Retina (tissue), 1 donor: ENCODE data around the gene QKI.
A peak's percentile ranks its signal among the peaks of the same experiment; 100 is the strongest.

Experiments
- DNase-seq: peaks from one replicate; pipeline ENCODE4 v3.0.0-alpha.2; 2016

QKI gene

GRCh38 chr6:163392533-163392932, 22.0 kb upstream of the QKI start:
- DNase-seq: peak; percentile 60

GRCh38 chr6:163393923-163394322, 20.6 kb upstream of the QKI start:
- DNase-seq: no peak

- no peak for DNase-seq
Observed at GRCh38 chr6:163394659-163395058, 19.9 kb upstream of the QKI start.

- no peak for DNase-seq
Observed at GRCh38 chr6:163395122-163395830, 19.2 kb upstream of the QKI start.

DNA sequence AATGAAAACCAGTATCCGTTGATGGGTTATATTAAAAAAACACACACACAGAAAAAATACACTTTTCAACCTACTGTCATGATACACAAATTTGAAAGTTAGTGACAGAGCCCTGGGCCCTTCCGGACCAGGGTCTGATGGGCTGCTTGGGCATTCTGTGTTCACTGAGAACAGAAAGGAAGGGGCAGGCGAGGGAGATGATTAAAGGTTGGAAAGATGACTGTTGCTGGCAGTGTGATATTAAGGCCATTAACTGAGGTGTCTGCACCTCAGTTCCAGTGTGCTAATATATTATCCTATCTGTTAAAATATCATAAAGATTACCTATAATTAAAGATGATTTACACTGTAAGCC, 18.7 kb upstream of the QKI start:
- DNase-seq: no peak

DNA sequence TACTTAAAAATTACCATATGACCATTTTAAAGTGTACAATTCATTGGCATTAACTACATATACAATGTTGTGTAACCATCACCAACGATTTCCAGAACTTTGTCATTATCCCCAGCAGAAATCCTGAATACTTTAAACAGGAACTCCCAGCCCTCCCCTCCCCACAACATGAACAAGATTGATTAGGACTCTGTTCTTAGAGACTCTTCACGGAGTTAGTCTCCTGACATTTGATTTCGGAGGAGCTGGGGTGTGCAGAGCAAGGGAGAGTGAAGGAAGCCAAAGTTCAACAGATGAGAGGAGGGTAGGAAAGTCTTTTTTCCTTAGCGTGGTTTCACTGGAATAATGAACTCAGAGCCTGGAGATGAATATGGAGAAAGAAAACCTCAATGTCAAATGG, 17.2 kb upstream of the QKI start:
- no peak for DNase-seq

DNA sequence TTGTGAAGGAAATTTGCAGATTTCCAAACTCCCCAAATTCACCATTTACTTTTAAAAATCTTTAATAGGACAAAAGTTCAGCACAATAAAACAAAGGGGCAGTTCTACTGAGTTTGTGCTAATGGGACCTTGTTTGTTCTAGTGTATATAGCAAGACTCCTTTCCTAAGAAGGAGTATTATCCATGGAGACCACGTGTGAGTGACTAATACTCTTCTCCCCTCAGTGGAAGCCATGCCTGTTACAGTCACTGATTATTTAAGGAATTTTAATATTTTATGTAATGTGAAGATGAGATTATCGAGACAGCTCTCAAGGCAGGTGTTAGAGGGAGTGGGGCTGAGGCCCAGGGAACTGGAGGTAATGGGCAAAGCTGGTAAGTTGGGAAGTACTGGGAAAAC, 16.4 kb upstream of the QKI start:
- DNase-seq: no peak

- no peak for DNase-seq
Observed at GRCh38 chr6:163398815-163399214, 15.7 kb upstream of the QKI start.

DNA sequence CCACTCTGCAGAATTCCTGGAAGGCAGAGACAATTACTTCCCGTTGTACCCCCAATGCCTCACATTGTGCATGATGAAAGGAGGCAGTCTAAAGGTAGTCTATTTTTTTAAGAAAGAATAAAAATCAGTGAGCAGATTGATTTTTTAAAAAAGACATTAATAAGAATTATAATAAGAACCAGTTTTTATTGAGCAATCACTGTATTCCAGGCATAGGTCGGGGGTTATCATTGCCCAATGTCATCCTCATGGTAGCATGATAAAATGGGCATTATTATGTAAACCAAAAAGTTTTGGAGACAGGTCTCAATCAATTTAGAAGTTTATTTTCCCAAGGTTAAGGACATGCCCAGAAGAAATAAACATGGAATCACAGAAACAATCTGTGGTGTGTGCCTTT, 14.0 kb upstream of the QKI start:
- no peak for DNase-seq

DNA sequence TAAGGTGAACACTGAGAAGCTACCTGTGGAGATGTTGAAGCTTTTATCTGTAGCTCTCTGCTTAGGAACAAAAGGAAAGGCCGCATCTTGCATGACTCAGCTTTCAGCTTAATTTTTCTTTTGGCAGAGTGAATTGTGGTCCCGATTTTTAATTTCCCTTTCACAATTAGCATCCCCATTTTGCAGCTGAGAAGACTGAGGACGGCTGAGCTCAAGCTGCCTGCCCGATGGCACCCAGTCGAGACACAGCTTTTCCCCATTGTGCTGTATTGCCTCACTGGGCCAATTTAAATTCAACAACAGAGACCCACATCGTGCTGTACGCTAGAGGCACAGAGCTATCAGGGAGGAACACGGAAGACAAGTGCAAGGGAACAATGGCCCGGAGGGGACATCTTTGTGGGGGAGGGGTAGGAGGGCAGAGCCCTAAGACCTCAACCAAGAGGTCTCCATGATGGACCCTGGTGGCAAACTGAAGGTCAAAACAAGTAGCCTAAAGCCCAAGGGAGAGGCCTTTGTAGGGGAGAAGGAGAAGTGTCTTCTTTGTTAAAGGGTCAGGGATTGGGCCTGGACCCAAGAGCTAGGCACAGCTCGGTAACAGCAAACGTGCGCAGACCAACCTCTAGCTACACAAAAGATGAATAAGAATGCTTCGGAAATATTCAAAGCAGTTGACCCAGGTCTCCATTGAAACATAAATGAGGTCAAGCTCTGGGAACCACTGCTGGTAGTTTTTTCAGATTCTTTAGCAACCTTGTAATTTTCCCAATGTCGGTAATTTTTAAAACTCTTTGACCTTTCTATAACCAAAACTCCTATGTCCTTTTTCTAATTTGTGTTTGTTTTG, 13.3 kb upstream of the QKI start:
- DNase-seq: no peak

DNA sequence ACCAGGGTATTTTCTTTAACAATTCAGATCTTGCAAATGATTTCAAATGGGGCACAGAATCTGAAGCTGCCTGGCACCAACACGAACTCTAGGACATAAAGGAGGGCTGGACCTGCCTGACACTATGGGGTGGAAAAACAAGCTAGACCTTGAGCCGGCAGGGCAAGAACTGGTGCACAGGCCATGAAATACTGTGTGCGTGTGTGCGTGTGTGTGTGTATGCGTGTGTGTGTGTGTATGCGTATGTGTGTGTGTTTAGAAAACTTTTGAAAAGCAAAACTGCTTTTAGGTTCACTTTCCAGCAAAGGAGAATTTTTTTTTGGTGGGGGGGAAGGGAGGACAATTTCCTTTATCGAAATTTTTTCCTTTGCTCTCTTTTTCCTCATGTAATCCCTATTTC, 11.9 kb upstream of the QKI start:
- no peak for DNase-seq

DNA sequence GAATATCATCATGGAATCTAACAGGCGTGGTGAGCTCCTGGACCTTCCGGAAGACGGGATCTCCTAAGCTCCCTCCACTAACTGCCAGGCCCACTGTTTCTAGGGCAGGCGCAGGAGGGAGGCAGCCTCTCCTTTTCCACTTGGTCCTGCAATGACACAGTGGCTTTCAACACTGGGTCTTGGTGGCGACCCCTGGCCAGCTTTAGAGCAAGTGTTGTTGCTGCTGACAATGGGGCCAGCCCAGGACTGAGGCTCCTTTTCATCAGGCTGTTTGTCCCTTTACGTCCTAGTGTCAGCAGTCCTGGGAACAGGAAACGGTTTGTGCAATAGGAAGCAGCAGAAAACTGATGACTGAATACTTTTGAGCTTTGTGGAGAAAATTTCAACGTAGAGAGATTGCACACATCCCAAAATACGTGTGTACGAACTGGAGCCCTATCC, 9.7 kb upstream of the QKI start:
- no peak for DNase-seq

- peak; percentile 56 for DNase-seq
Observed at GRCh38 chr6:163405412-163406309, 8.9 kb upstream of the QKI start.

DNA sequence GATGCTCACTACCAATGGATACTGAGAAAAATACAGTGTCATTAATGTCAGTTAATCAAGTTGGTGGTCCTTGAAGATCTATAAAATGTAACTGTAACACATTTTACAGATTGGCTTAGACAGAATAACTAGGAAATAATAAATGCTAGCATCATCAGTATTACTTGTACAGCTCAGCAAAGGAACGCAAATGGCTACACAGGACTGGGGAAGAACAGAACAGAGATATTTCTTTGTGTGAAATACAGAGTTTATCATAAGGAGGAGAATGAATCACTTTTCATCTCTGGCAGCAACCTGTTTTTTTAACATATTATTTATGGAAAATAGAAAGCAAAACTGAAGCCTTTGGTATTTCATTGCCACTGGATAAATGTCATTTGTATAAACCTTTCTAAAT, 8.2 kb upstream of the QKI start:
- DNase-seq: no peak

- no peak for DNase-seq
Observed at GRCh38 chr6:163406830-163407229, 7.7 kb upstream of the QKI start.

DNA sequence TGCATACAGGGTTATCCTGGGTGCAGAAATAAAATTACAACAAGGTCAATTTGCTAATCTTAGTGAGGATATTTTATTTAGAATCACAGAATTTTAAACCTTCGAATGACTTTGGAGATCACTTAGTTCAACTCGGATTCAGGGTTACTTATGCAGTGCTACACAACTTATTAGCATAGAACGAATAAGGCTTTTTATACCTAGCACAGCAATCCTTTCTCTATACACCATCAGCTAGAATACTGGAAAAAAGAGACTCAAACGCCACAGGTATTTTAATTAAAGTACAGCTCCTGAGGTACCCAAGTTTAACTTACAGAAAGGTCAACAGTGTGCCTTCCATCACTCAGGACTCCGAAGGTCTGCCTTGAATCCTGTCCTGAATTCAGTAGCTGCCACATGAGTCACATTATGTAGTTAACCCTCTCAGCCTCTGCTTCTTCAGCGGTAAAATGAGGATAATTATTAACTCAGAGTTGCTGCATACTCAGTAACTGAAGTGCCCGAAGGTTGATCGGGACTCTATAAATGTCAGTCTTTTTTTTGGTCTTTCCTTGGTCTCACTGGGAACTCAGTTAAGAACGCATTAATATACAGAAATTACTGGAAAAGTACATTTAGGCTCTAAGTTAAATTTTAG, 6.0 kb upstream of the QKI start:
- DNase-seq: no peak

GRCh38 chr6:163409712-163410111, 4.8 kb upstream of the QKI start:
- no peak for DNase-seq

GRCh38 chr6:163412341-163412740, 2.2 kb upstream of the QKI start:
- DNase-seq: no peak

GRCh38 chr6:163412801-163413344, 1.6 kb upstream of the QKI start:
- no peak for DNase-seq

- peak; percentile 95 for DNase-seq
Observed at GRCh38 chr6:163413345-163414116, 987 bp upstream of the QKI start.

GRCh38 chr6:163414946-163415619, 565 bp downstream of the QKI start:
- DNase-seq: peak; percentile 60
